Endothelial cell of umbilical vein (primary cell): ENCODE results near the gene TRAPPC6A. TPM values are rescaled to one million over a fixed set of nuclear protein-coding genes. Genes with fewer than 3 reads are reported as not detected.

Experiments
- BruUV-seq: library from RNA; stranded (reverse); fragments of 400-500 nt; replicated peaks from 2 replicates; lab custom pipeline; 2021; lab: Mats Ljungman, UMichigan
- CTCF ChIA-PET: fragments of 300-600, 350-600 bp; sonication (Branson Sonifier 250); formaldehyde crosslinking; loops from one replicate; lab custom pipeline; 2021; ENCODE audit warnings: antibody characterized with exemption, inconsistent platforms; lab: Charles Lee
- POLR2A ChIA-PET: fragments of 300-600, 350-600 bp; sonication (Branson Sonifier 250); formaldehyde crosslinking; loops from one replicate; lab custom pipeline; 2021; ENCODE audit warnings: antibody characterized with exemption, inconsistent platforms; lab: Charles Lee
- DNase-seq: peaks from one replicate; pipeline ENCODE4 v3.0.0-alpha.2; 2011; ENCODE audit warnings: low read depth, low spot score
- FAIRE-seq: peaks from 2 replicates; lab custom pipeline; 2011; peaks lifted over from hg19 to GRCh38; lab: Jason Lieb, UNC
- H2AFZ ChIP-seq: 2 replicates; pipeline ENCODE4 v1.6.0; 2012; ENCODE audit warnings: low read depth, low read length, control low read depth, inconsistent platforms
- H3K27ac ChIP-seq: 2 replicates; pipeline ENCODE4 v1.5.1; 2011; ENCODE audit warnings: low read depth, mild to moderate bottlenecking, control low read depth, low read length, moderate library complexity; ENCODE audit not compliant: insufficient read depth
- H3K27me3 ChIP-seq, 2 experiments: 2 replicates each; pipeline versions ENCODE4 v1.6.0 to v1.6.1; 2011; ENCODE audit warnings: low read length in 2 of 2, mixed read lengths in 1 of 2; ENCODE audit not compliant: control insufficient read depth in 2 of 2, insufficient read depth in 2 of 2
- H3K36me3 ChIP-seq, 2 experiments: 2 replicates in 1 of 2; 3 replicates in 1 of 2; pipeline ENCODE4 v1.5.1; 2011; ENCODE audit warnings: low read length in 2 of 2, mild to moderate bottlenecking in 1 of 2, moderate library complexity in 1 of 2; ENCODE audit not compliant: control insufficient read depth in 2 of 2, insufficient read depth in 2 of 2; ENCODE audit errors: extremely low read depth in 1 of 2
- H3K4me1 ChIP-seq: 3 replicates; pipeline ENCODE4 v1.5.1; 2011; ENCODE audit warnings: mild to moderate bottlenecking, low read length; ENCODE audit not compliant: control insufficient read depth, insufficient read depth; ENCODE audit errors: extremely low read depth
- H3K4me2 ChIP-seq: 2 replicates; pipeline ENCODE4 v1.6.1; 2011; ENCODE audit warnings: low read length, control low read depth, mixed read lengths; ENCODE audit not compliant: insufficient read depth
- H3K4me3 ChIP-seq, 3 experiments: fragments of 200-600 bp in 1 of 3; sonication (generic), shearing (Covaris generic) in 1 of 3; replicated peaks in 1 of 3; 2 replicates each; pipeline ENCODE4 v1.5.1; 2011 to 2016; ENCODE audit warnings: control low read depth in 3 of 3, low read length in 3 of 3, mild to moderate bottlenecking in 2 of 3, inconsistent platforms in 1 of 3, low read depth in 1 of 3, moderate library complexity in 1 of 3; ENCODE audit not compliant: insufficient read depth in 1 of 3
- H3K79me2 ChIP-seq: 2 replicates; pipeline ENCODE4 v1.6.0; 2012; ENCODE audit warnings: low read length, inconsistent platforms; ENCODE audit not compliant: control insufficient read depth, insufficient read depth
- H3K9ac ChIP-seq: replicated peaks from 2 replicates; pipeline ENCODE3; 2011; ENCODE audit warnings: low read length, control low read depth; ENCODE audit not compliant: insufficient read depth; ENCODE audit errors: extremely low read depth
- H3K9me1 ChIP-seq: replicated peaks from 3 replicates; pipeline ENCODE4 v1.6.0; 2011; ENCODE audit warnings: mild to moderate bottlenecking, low read length; ENCODE audit not compliant: control insufficient read depth, insufficient read depth; ENCODE audit errors: extremely low read depth
- H3K9me3 ChIP-seq: replicated peaks from 2 replicates; pipeline ENCODE4 v1.5.1; 2012; ENCODE audit warnings: low read length, inconsistent platforms; ENCODE audit not compliant: control insufficient read depth, insufficient read depth
- H4K20me1 ChIP-seq: replicated peaks from 2 replicates; pipeline ENCODE3; 2011; ENCODE audit warnings: mild to moderate bottlenecking, low read length; ENCODE audit not compliant: control insufficient read depth, insufficient read depth; ENCODE audit errors: extremely low read depth
- CTCF ChIP-seq, 2 donors: IDR thresholded peaks; 1 replicate in 1 of 2; 2 replicates in 1 of 2; pipeline ENCODE4 v1.5.1; 2011; ENCODE audit warnings: low read length in 2 of 2, mild to moderate bottlenecking in 2 of 2, moderate library complexity in 2 of 2, control low read depth in 1 of 2, inconsistent platforms in 1 of 2, low read depth in 1 of 2; ENCODE audit not compliant: insufficient read depth in 1 of 2; ENCODE audit errors: extremely low read depth in 1 of 2
- EZH2 ChIP-seq: IDR thresholded peaks from 2 replicates; pipeline ENCODE4 v1.6.1; 2012; ENCODE audit warnings: borderline replicate concordance, low read depth, mild to moderate bottlenecking, moderate library complexity, low read length, inconsistent platforms; ENCODE audit not compliant: severe bottlenecking
- FOS ChIP-seq: IDR thresholded peaks from 2 replicates; pipeline ENCODE4 v1.6.1; 2011; ENCODE audit warnings: mild to moderate bottlenecking, low read length, moderate library complexity, borderline replicate concordance; ENCODE audit not compliant: insufficient read depth
- GATA2 ChIP-seq: IDR thresholded peaks from 2 replicates; pipeline ENCODE4 v1.7.0; 2011; ENCODE audit warnings: low read depth, mild to moderate bottlenecking, moderate library complexity, mixed read lengths, low read length; ENCODE audit not compliant: insufficient read length, insufficient read depth
- JUN ChIP-seq: IDR thresholded peaks from 2 replicates; pipeline ENCODE4 v1.6.1; 2011; ENCODE audit warnings: borderline replicate concordance, low read depth; ENCODE audit not compliant: insufficient read length, insufficient read depth
- MAX ChIP-seq: IDR thresholded peaks from 2 replicates; pipeline ENCODE4 v1.6.1; 2011; ENCODE audit not compliant: insufficient read depth, insufficient read length
- MYC ChIP-seq: IDR thresholded peaks from one replicate; pipeline ENCODE4 v1.6.1; 2011; ENCODE audit warnings: mild to moderate bottlenecking, low read depth, low read length
- POLR2A ChIP-seq: IDR thresholded peaks from 2 replicates; pipeline ENCODE4 v1.6.1; 2012; ENCODE audit warnings: low read depth, mild to moderate bottlenecking, control low read depth, low read length
- POLR2AphosphoS5 ChIP-seq: IDR thresholded peaks from 2 replicates; pipeline ENCODE4 v1.6.1; 2012; ENCODE audit warnings: low read depth, mild to moderate bottlenecking, control low read depth, low read length, moderate library complexity; ENCODE audit not compliant: insufficient read depth
- dilution Hi-C: fragments of 300-500 bp; cut with MboI; formaldehyde crosslinking; loops from one replicate; pipeline ENCODE4 v1.15.0; 2019; ENCODE audit warnings: low sequenced_read_pairs; ENCODE audit not compliant: extremely low pct_ligation_motif_present
- intact Hi-C: fragments of 100-400 bp; cut with micrococcal nuclease; formaldehyde crosslinking; loops from one replicate; pipeline ENCODE4 v1.10.0; 2022
- polyA plus RNA-seq, 4 experiments: library from polyadenylated mRNA; depleted of rRNA in 3 of 4; stranded (reverse) in 3 of 4; unstranded in 1 of 4; fragments of >200 nt; gene quantifications; 2 replicates each; pipeline versions ENCODE4 v1.2.1 to v1.2.3, GENCODE V29; 2011 to 2012; ENCODE audit warnings: missing spikeins in 1 of 4
- total RNA-seq: library from RNA; stranded (reverse); gene quantifications from 2 replicates; pipeline ENCODE4 v1.2.3, GENCODE V29; 2021

TRAPPC6A gene
- total and polyA plus RNA-seq, 2 donors (not counting 3 experiments of a cell fraction or from before 2014, with no cell fraction given), result 18.1 to 45.4 TPM

GRCh38 chr19:45182758-45183157 is 4.7 kb upstream of the TRAPPC6A start:
- dilution Hi-C loops (no loop called here), intact Hi-C loops (no loop called here)
- Histone ChIP-seq H3K4me2 (no peak overlapping the region), H3K79me2 (peaks cover 11% of the 10 kb centered on the region), H3K9me1 (no peaks in the 10 kb centered on the region), H4K20me1 (no peaks in the 10 kb centered on the region), H3K9ac (no peak overlapping the region), H3K27me3 (no peaks in the 10 kb centered on the region), H3K4me3 (no peak overlapping the region), H3K36me3 (no peaks in the 10 kb centered on the region), H3K9me3 (no peaks in the 10 kb centered on the region), H3K4me1 (peaks cover 9% of the 10 kb centered on the region), H2AFZ (no peak overlapping the region), H3K27ac (no peak overlapping the region)
- POLR2A ChIA-PET, result no interaction called here
- CTCF ChIA-PET, result interaction anchor here (0.6 to 1.3 kb wide), 3 partner anchors 15 to 257 kb away, joined by 3 to 4 read pairs (median 3); no protein-coding TSS in a partner anchor
- no peak for FAIRE-seq
- no peak for DNase-seq
- no TSS peak for BruUV-seq
- no peak for TF ChIP-seq CTCF (IDR thresholded peaks at IDR 0.05; ENCODE audit: extremely low read depth in 1 of 2, insufficient read depth in 1 of 2, low read depth in 1 of 2, low read length in 2 of 2)
- TF ChIP-seq JUN, result no peak
- TF ChIP-seq MAX, result no peak
- TF ChIP-seq POLR2AphosphoS5, result no peak
- no peak for TF ChIP-seq FOS
- no peak for TF ChIP-seq EZH2
- TF ChIP-seq MYC, result no peak
- no peak for TF ChIP-seq GATA2
- no peak for TF ChIP-seq POLR2A
